Gastrocnemius medialis (tissue), 4 donors: ENCODE results near the gene HSPB1.

Source experiments
- POLR2A ChIP-seq, 2 donors: fragments of 450-650 bp; IDR thresholded peaks; one replicate each; pipeline ENCODE4 v1.6.1; 2017; ENCODE audit warnings: antibody characterized with exemption in 2 of 2, mild to moderate bottlenecking in 2 of 2, moderate library complexity in 2 of 2
- TF ChIP-seq, protein P1 (sequence below), 5 experiments: fragments of 450-650 bp in 3 of 5; fragments of 200-600 bp in 2 of 5; sonication (generic) in 2 of 5; IDR thresholded peaks in 4 of 5; conservative IDR thresholded peaks in 1 of 5; 1 replicate in 4 of 5; 2 replicates in 1 of 5; pipeline ENCODE4 v1.5.1; 2016 to 2019; ENCODE audit warnings: antibody characterized with exemption in 5 of 5, mild to moderate bottlenecking in 3 of 5, moderate library complexity in 3 of 5

DNA sequence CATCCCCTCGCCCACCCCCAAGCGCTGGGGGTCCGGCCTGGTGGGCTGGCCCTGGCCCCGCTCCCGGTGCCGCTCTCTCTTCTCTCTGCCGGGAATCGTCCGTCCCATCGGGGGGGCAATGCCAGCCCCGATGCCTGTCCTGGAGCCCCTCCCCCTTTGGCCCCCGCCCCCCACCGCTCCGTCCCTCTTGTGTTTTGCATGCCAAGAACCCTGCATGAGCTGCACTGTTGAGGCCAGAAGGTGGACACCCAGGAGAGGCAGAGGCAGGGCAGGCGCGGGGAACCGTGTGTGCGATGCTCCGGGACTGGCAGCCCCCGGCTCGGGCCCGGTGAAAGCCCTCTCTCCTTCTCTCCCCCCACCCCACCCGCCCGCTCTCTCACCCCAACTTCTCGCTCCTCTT is 22.1 kb upstream of the HSPB1 start:
- TF ChIP-seq, protein P1, sequence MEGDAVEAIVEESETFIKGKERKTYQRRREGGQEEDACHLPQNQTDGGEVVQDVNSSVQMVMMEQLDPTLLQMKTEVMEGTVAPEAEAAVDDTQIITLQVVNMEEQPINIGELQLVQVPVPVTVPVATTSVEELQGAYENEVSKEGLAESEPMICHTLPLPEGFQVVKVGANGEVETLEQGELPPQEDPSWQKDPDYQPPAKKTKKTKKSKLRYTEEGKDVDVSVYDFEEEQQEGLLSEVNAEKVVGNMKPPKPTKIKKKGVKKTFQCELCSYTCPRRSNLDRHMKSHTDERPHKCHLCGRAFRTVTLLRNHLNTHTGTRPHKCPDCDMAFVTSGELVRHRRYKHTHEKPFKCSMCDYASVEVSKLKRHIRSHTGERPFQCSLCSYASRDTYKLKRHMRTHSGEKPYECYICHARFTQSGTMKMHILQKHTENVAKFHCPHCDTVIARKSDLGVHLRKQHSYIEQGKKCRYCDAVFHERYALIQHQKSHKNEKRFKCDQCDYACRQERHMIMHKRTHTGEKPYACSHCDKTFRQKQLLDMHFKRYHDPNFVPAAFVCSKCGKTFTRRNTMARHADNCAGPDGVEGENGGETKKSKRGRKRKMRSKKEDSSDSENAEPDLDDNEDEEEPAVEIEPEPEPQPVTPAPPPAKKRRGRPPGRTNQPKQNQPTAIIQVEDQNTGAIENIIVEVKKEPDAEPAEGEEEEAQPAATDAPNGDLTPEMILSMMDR (IDR thresholded peaks at IDR 0.05 in 4 of 5, conservative IDR thresholded peaks at IDR 0.05 in 1 of 5): no peak
- TF ChIP-seq POLR2A (IDR thresholded peaks at IDR 0.05): no peak
